HG03108 (cell line): Measurements from ENCODE around the gene MAPK10.
"Not testable (repeated sequence)": the region's sequence is repeated elsewhere in the genome, so short reads cannot be mapped to it uniquely, and the experiment has no call there.

Source experiments
- ATAC-seq: cut with Tn5 transposase; IDR thresholded peaks from one replicate; pipeline ENCODE4 v1.9.1; 2021; ENCODE audit warnings: moderate library complexity; ENCODE audit not compliant: unreplicated experiment

MAPK10 gene

DNA sequence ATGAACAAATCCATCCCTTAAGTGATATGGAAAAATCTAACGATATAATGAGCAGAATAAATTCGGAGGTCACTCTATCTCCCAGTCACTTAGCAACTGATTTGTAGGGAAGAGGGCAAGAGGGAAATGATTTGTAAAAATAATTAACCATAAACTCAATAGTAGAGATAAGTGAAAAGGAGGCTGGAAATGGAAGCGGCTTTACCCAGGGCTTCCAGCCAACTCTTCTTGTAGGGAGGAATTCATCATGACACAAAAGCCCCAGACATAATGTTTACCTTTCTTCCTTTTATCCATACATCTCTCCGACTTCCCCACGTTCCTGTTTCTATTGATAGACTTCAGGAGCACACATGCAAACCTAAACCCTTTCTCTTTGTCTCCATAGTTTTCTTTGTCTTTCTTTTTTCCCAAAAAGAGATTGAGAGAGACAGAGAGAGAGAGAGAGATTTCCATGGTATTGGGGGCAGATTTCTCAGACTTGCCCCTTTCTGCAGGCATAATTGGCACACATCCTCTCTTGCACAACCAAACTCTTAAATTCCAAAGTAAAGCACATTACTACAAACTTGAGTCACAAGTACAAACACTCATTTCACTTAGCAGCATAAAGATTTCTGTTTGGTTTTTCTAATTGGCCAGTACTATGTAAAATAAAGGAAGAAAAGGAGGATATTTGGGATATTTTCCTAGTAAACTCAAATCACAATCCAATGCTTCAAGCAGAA, 140.9 kb downstream of the MAPK10 start:
- ATAC-seq: no peak

DNA sequence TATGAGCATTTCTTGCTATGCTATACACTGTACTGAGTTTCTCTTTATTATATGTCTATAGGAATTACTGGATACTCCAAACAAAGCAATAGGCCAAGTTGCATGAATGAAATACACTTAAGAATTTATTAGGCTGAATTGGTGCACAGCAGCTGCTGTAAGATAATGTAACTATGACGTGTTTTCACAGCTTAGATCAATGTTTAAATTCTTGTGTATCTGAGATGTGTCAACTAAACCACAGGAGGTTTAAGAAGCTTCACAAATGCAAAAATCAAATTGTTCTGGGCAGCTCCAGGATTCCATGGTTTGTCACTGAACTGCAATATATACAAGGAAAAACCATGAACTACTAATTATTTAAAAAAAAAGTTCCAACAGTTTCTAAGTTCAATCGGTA, 156.7 kb downstream of the MAPK10 start:
- no peak for ATAC-seq

DNA sequence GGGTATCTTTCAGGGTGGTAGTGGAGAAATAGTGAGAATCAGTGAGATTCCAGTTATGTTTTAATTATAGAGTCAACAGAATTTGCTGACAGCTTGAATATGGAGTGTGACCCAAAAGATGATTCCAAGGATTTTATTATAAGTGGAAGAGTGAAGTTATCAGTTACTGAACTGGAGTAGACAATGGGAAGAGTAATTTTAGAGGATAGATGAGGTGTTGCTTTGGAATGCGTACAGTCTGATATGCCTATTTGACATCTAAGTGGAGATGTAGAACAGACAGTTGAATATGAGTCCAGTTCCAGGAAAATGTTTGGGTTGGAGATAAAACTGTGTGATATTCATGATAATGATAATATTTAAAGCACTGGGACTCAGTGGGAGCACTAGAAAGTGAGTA, 174.2 kb downstream of the MAPK10 start:
- no peak for ATAC-seq

DNA sequence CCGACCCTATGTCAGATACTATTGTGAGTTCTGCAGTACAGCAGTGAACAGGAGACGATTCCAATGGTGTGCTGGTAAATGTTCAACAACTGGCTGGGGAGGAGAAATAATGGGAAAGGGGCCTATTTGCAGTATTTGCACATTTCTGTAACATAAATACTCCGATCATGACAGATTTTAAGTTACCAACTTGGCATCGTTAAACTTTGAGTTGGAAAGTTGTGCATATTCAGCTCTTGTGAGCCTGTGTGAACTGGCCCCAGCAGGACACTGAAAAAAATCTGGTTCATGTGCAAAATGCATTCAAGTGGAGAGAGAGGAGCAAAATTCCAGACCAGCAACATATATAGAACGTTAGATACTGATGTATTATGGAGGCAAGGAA, 175.0 kb downstream of the MAPK10 start:
- ATAC-seq: no peak

DNA sequence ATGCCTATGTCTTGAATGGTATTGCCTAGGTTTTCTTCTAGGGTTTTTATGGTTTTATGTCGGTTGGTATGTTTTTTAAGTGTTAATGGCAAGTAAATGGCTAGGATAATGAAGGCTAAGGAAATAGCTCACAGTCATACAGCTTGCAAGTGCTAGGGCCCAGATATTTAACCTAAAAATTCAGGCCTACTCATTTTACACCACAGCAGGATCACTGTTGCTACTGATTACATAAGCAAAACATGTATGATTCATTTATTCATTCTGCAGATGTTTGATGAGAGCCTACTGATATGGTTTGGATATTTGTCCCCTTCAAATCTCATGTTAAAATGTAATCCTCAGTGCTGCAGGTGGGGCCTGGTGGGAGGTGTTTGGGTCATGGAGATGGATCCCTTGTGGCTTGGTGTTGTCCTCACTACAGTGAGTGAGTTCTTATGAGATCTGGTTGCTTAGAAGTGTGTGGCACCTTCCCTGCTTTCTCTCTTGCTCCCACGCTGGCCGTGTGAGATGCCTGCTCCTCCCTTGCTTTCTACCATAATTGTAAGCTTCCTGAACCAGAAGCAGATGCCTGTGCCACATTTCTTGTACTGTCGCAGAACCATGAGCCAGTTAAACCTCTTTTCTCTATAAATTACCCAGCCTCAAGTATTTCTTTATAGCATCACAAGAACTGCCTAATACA, 175.5 kb downstream of the MAPK10 start:
- no peak for ATAC-seq

DNA sequence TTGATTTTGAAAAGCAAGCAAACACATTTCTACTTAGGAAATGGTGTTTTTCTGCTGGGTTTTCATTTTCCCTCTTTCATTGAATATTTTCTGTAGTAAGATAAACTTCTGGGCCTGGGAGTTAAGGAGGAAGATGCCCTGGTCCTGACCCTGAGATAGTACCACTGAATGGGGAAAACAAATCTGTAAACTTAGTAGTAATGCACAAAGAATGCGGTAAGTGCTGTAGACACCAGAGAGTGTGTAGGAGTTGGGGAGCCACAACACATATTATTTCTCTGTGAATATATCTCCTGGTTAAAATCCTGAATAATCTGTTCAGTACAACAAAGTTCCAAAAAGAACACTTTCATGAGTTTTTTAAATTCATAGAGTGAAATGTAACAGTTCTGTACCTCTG, 178.3 kb downstream of the MAPK10 start:
- no peak for ATAC-seq

DNA sequence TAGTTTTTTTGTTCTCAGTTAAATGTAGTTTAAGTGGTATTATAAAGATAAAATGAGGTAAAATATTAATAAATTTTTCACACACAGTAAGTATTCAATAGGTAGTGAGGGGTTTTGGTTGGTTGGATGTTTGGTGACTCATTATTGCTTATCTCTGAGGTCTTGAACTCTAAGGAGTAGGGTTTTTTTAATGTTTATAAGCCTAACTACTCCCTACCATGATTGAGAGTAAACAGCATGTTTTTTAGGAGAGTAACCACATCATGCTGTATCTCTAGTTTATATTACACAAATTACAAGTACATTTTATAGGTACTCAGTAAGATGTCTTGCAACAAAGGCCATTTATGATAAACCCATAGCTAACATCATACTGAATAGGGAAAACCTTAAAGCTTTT, 181.6 kb downstream of the MAPK10 start:
- no peak for ATAC-seq

DNA sequence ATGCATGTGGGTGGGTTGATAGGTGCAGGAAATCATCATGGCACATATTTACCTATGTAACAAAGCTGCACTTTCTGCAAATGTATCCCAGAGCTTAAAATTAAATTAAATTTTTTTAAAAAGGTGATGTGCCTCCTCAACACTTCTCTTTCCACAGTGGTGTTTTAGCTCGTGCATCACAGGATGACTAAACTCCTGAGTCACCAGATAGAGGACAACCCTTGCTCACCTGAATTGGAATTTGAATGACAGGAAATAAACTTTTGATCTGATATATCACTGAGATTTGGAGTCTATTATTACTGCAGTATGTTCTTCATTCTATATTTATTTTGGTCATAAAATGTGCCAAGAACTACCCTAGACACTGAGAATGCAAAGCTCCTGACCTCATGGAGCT, 185.3 kb downstream of the MAPK10 start:
- no peak for ATAC-seq

DNA sequence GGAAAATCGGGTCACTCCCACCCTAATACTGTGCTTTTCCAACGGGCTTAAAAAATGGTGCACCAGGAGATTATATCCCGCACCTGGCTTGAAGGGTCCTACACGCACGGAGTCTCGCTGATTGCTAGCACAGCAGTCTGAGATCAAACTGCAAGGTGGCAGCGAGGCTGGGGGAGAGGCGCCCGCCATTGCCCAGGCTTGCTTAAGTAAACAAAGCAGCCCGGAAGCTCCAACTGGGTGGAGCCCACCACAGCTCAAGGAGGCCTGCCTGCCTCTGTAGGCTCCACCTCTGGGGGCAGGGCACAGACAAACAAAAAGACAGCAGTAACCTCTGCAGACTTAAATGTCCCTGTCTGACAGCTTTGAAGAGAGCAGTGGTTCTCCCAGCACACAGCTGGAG, 191.5 kb downstream of the MAPK10 start:
- ATAC-seq: not testable (repeated sequence)

DNA sequence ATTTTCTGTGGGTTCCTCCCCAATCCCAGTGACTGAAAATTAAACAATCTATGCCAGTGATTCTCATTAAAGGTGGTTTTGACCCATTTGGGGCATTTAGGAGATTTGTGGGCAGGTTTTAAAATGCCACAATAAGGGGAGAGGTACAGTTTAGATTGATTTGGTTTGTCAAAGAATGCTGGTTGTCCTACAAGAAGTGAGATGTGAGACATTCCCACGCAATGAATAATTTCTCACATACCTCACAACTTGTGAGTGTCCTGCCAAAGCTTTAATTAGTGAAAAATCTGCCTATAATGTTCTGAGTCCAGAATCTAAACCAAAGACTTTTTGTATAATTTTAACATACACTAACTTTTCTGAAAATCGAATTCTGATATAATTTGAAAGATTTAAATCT, 199.4 kb downstream of the MAPK10 start:
- no peak for ATAC-seq

DNA sequence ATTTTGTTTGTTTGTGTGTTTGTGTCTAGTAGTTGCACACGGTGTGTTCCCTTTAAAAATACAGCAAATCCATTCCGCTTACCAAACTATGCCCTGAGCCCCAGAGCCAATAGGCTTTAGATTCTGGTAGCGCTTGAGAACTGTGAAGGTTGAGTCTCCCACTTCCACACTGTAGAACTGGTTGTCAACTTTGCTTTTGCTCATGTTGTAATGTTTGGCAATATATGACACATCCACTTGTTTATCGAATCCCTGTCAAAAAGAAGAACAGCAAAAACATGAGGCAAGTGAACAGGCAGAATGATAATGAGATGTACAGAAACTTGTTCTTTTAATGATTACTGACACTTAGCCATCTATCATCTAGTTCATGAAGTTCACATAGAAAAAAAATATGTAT, 200.6 kb downstream of the MAPK10 start:
- no peak for ATAC-seq

DNA sequence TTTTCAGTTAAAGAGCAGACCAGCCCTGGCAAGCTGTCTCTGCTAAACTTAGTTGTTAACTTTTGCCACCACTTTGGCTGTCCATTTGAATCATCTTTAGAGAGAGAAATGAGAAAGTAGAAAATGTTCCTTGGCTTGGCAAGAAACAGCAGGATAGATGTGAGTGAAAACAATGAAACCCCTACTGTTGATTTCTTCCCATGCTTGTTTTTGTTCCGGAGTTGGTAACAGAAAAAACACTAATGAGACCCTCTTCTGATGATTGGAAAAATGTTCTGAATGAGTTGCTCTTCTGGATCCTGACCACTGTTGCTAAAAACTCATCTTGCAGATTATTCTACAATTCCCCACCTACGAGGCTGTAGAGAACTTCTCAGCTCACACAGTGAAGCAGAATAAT, 203.3 kb downstream of the MAPK10 start:
- no peak for ATAC-seq

DNA sequence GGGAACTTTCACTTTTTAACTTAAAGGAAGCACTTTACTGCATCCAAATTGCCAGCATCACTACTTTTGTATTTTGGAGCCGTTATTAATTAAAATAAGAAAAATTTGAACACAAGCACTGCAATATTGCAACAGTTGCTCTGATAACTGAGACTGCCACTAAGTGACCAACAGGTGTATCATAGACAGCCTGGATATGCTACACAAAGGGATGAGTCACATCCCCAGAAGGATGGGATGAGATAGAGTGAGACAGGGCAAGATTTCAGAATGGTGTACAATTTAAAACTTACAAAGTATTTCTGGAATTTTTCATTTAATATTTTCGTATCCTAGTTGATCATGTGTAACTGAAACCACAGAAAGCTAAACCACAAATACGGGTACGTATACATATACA, 204.1 kb downstream of the MAPK10 start:
- no peak for ATAC-seq

DNA sequence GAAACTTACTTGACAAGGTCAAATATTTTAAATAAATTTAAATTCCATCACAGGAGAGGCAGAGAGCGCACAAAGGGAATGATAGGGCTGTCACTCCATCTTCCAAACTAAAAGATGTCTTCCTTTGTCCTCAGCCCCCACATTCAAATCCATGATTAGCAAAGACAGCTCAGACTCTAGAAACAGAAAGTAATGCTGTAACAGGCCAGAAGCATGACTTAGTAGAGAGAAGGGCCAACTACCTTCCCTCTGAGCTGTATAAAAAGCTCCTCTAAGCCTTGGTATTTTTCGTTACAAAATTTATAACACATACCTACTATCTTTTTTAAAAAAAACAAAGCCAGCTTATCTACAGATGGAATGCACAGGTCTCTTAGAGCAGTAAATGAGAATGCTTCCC, 207.4 kb downstream of the MAPK10 start:
- no peak for ATAC-seq

DNA sequence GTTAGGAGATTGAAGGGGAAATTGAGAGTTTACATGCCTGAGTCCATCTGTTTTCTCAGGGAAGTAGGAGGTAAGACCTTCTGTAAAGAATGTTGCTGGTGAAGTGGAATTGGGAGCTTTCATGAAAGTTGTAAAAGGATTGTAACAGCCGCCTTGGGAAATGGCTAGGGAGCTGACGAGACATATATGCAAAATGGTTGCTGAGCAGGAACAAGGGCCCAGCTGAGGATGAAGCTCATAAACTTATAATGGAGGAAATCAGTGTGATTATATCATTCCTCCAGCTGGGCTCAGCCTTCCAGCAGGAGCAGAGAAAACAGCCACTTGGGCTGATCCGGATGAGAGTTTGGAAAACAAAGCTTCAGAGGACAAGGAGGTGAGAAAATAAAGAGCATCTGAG, 208.7 kb downstream of the MAPK10 start:
- no peak for ATAC-seq

DNA sequence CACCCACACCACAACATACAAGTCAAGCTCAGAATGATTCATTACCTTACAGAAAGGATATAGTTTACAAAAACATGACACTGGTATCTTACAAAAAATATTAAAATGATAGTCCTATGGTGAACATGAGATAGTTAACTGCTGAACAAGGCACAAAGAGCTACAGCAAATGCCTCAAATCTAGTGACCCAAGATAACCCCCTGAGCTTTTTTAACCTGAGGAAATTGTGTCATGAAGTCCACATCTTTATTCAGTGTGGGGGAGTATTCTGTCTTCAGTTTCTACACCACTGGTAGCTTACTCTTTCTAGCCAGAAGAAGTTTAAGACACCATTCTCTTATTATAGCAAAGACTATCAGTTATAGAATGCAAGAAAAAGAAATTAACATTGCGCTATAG, 218.7 kb downstream of the MAPK10 start:
- no peak for ATAC-seq

DNA sequence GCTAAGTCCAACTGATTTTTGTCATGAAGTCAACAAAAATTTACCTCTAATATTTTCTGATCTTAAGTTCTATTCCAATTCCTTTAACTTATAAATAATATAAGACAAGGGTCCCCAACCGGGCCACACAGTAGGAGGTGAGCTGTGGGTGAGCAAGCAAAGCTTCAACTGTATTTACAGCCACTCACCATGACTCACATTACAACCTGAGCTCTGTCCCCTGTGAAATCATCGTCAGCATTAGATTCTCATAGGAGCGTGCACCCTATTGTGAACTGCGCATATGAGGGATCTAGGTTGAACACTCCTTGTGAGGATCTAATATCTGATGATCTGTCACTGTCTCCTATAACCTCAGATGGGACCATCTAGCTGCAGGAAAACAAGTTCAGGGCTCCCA, 227.4 kb downstream of the MAPK10 start:
- no peak for ATAC-seq

DNA sequence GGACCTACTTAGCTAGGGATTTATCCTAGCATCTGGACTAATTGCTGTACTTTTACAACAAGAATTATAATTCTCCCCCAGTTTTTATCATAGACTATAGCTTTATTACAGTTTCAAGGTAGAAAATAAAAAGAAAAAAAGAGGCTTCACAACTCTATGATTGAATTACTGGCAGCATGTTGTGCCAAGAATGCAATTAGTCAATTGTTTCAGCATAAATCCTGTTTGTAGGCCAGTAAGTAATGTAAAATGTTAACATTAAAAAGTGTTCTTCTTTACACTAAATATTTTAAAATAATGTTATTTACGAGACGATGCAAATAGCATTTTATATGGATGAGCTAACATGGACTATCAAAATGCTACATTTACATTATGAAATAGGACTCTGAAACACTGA, 228.4 kb downstream of the MAPK10 start:
- no peak for ATAC-seq

DNA sequence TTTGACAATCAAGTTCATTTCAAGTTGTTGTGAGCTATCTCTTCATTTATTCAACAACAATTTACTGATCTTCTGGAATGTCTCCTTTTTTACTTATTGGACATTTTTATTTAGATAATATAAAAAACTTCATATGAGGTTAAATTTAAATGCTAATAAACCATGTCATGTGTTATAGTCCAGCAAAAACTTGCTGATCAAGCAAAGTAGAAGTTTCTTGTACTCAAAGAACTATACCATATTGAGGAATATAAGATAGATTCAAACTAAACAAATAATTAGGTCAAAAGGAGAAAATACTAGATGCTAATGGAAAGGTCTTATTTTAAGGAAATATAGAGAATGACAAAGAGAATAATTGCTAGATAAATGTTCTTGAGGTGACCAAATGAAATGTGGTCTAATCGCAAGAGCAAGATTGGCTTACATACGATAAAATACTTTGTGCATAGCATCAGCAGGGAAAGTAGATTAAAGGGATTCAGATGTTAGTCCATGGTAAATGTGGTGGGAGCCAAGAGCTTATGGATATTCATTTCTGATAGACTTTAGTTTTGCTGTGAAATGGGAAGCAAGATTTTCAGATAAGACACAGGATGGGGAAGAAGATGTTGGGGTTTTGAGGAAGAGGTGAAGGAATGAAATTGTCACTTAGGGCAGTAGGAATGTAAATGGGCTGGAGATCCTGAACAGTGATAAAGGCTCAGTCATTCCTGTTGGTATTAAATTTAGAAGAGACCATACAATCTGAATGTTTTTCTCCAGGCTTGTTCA, 229.5 kb downstream of the MAPK10 start:
- ATAC-seq: no peak

DNA sequence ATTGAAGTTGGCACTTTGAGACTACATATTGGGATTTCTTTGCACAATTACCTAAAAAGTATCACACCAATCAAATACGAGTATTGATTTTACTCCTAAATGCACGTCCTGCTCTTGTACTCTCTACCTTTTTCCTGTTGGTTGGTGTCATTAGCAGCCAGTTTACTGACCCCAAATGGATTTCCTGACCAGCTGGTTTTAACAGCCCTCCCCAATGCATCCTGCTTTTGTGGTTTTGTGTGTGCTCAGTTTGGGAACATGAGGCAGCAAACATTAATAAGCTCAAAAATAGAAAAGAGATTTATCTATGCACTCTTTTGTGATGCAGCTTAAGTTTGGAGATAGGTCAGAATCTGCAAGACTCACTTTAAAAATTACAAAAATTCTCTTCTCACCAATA, 230.3 kb downstream of the MAPK10 start:
- ATAC-seq: no peak

DNA sequence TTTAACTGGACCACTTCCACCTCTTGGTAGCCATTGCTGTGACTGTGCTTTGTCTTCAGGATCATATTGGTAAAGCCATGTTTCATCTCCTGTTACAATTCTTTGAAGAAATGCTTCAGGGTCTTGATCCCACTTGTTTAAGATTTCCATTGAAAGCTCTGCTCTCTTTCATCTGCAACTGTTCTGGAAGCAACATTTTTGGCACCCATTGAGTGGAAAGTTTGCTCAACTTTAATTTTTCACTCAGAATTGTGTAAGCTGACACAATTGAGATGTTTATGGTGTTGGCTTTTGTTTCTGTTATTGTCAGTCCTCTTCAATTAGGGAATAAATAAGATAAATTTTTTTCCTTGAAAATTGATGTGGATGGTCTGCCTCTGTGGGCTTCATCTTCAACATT, 237.4 kb downstream of the MAPK10 start:
- ATAC-seq: no peak

DNA sequence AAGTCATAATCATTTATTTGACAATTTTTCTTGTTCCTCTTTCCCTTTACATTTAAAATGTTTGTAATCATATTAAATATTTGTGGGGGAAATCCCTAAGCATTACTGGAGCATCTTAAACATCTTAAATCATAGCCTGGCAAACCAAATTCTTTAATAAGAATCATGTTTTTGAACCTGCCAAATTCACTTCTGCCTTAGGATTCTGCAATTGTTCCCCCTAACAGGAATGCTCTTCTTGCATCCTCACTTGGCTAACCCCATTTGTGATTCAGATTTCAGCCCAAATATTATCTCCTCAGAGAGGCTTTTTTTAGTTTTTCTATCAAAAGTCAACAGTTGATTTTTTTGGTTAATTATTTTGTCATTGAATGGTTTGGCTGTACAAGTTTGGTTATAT, 241.1 kb downstream of the MAPK10 start:
- ATAC-seq: no peak
